Activated T-cell treated with anti-CD3 and anti-CD28 coated beads, Interleukin-2, amount 50 U/mL, for 1 hour (primary cell): ENCODE measurements around the gene ST7.
"Not testable (repeated sequence)": the region's sequence is repeated elsewhere in the genome, so short reads cannot be mapped to it uniquely, and the experiment has no call there.

Source experiments
- DNase-seq: peaks from one replicate; pipeline ENCODE4 v3.0.0-alpha.2; 2020

The ST7 gene, protein sequence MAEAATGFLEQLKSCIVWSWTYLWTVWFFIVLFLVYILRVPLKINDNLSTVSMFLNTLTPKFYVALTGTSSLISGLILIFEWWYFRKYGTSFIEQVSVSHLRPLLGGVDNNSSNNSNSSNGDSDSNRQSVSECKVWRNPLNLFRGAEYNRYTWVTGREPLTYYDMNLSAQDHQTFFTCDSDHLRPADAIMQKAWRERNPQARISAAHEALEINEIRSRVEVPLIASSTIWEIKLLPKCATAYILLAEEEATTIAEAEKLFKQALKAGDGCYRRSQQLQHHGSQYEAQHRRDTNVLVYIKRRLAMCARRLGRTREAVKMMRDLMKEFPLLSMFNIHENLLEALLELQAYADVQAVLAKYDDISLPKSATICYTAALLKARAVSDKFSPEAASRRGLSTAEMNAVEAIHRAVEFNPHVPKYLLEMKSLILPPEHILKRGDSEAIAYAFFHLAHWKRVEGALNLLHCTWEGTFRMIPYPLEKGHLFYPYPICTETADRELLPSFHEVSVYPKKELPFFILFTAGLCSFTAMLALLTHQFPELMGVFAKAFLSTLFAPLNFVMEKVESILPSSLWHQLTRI

DNA sequence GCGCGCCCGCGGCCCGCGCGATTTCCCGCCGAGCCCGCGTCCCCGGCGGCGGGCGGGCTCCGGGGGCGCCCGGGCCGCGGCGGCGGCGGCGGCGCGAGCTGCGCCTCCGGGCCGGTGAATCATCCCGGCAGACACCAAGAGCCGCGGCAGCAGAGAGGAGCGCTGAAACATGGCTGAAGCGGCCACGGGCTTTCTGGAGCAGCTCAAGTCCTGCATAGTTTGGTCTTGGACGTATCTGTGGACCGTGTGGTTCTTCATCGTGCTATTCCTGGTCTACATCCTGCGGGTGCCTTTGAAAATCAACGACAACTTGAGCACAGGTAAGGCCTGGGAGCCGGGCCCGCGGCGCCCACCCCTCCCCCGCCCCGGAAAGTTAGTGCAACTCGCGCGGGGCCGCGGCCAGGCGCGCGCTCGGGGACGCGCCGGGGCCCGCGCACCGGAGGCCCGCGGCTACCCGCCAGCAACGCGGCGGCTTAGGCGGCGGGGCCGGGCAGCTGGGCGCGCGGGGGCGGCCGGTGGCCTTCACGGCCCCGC is at the start of gene ST7:
ST7 (plus strand) TSS at position 130 of the 534 bp plus-strand sequence; CDS start at position 170, 40 bp downstream.
- DNase-seq = peak; percentile 78

DNA sequence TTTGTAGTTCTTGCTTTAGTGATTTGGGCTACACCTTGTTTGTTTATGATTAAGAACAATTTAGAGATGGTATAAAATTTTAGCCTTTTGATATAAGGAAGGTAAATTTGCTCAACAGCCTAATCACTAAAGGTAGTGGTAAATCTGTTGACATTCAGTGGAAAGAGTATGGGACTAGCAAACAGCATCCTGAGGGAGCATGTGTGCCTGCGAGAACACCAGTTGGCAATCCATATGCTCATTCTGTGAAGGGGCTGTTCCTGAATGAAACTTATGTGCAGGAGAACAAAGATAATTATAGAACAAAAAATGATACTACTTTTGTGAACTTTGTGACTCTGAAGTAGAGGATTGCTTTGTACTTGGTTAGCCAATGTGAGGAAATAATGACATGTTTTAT is 46.9 kb upstream of the ST7 start:
- DNase-seq = no peak

DNA sequence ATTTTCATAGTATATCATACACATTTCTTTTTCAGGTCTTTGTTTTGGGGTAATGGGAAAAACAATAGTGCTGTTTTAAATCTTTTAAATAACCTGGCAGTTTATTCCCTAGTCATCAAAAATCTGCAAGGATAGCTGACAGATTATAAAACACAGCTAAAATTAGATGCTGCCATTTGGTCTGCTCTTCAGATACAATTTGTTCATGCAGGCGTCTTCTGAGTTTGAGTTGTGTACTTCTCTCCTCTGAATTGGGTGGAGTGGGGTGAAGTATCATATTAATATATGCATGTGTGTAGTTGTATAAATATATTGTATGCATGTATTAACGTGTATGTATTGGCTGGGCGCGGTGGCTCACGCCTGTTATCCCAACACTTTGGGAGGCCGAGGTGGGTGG is 42.9 kb upstream of the ST7 start:
- DNase-seq = no peak

DNA sequence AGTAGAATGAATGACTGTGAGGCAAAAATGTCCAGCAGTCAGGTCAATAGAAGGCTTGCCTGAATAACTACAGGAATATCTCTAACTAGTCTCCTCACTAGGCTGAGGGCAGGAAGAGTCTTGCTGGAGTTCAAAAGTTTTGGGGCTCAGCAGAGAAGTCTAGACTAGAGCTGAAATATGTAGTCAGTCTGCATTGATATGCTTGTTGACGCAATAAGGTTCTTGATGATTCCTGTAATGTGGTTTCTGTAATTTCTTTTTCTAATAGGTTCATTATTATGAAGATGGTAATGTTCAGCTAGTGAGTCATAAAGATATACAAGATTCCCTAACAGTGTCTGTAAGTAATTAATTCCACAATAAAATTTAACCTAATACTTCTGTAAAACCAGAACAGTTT is 41.5 kb upstream of the ST7 start:
- no peak for DNase-seq

DNA sequence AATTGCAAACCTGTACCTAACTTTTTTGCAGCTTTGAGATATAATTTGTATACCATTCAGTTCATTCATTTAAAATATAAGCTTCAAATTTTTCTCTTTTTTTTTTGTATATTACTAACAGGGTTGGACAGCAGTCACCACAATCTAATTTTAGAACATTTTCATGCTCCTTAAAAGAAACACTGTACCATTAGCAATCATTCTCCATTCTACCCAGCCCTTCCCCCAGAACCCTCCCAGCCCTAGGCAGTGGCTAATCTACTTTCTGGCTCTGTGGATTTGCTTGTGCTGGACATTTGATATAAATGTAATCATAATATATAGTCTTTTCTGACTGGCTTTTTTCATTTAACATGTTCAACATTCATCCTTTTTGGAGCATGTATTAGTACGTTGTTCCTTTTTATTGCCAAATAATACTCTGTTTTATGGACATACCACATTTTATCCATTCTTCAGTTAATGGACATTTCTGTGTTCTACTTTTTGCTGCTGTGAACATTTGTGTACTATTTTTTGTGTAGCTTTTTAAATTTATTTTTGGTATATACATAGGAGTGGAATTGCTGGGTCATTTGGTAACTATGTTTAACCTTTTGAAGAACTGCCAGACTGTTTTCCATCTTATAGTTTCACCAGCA is 40.9 kb upstream of the ST7 start:
- DNase-seq = no peak

DNA sequence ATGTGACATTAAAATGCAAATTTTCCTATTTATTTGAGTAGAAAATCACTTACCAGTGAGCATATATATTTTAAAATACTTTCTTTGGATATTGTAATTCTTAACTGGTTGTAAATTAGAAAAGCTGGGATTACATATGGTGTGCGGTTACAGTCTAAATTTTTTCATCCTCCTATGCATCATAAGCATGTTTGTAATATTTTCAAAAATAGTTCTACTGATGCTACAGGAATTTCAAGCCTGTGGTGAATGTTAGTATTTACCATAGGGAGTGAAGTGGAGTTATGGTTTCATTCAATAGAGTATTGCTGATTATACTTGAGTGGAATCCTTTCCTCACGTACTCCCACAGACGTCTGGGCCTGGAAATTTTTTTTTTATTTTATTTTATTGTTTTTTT is 34.6 kb upstream of the ST7 start:
- no peak for DNase-seq

DNA sequence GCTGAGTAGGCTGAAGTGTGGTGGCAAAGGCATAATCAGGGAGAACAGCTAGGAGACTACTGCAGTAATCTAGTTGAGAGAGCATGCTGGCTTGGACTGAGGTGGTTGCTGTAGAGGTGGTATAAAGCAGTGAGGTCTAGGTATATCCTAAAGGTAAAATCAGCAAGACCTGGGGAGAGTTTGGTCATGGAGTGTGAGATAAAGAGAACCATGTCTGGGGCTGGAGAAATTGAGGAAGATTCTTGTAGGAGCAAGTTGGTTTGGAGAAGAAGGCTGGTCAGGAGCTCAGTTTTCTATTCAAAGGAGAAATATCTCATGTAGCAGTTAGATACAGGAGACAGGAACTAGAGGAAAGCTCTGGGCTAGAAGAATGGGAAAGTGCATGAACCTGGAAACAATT is 32.9 kb upstream of the ST7 start:
- no peak for DNase-seq

DNA sequence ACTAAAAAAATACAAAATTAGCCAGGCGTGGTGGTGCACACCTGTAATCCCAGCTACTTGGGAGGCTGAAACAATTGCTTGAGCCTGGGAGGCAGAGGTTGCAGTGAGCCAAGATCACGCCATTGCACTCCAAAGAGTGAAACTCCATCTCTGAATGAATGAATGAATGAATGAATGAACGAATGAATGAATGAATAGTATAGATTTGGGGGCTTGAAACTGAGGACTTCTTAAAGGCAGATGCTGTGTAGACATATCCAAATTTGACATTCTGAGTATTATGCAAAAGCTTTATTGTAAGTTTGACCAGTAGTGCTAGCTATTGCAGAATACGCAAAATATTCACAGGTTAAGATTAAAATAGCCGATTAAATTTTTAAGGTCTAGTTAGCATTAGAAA is 30.8 kb upstream of the ST7 start:
- no peak for DNase-seq

DNA sequence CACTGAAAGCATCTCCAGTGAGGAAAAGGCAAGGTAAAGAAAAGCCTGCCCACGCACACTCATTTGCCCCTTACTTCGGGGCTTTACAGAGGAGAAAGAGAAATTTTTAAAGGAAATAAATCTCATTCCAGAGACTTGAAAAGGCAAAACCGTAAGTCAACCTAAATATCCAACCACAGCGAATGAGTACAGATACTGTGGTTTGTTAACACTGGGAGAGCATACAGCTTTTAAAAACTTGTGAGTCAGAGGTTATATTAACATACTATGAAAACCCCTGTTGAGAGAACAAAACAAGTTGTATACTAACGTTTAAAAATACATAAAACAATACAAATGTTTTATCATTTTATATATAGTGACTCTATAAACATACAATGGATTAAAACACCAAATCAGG is 28.6 kb upstream of the ST7 start:
- DNase-seq = no peak

DNA sequence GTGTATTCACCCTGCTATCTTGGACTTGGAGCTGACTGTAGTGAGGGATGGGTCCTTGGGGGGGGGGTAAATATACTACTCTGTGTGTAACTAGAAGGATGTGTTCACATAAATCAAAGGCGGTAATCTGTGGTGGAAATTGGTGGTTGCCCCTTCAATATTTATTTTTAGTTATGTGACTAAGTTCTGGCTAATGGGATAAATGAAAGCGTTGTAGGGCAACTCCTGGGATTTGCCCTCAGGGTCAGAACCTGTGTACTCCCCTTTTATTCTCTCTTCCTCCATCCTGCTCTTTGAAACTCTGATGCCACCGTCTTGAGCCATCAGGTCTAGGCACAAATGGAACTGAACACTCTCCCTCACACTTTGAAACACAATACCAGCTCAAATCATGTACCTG is 24.3 kb upstream of the ST7 start:
- no peak for DNase-seq

DNA sequence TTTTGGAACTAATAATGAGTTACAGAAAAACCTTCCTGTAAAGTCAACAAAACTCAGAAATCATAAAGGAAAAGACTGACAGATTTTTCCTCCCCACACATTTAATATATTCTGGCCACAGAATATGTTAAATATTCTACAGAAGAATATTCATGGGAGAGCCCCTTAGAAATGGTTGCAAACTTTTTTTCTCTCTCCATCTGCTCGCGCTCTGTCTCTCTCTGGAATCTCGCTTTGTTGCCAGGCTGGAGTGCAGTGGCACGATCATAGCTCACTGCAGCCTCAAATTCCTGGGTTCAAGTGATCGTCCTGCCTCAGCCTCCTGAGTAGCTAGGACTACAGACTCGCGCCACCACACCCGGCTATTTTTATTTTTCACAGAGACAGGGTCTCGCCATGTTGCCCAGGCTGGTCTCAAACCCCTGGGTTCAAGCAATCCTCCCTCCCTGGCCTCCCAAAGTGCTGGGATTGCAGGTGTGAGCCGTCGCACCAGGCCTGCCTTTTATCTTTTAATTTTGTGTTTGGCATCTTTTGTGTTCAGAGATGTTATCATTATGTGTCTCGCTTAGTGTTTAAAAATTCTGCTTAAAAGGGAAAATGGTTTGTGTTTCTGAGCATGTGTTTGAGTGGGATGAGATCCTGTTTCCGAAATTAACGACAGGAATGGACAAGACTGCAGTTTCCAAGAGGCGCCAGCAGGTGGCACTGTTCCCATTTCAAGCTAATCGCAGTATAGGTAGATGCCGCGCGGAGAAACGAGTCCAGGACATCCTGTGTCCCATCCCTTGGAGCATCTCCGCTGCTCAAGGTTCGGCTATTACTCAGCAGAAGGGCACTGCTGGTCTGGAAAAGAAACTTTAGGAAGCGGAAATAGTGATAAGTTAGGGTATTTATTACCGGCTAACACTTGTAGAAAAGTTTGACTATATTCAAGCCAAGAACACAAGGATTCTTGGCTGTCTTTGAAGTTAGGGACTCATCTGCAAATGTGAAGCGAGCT is 23.1 kb upstream of the ST7 start:
- DNase-seq = peak; percentile 78

DNA sequence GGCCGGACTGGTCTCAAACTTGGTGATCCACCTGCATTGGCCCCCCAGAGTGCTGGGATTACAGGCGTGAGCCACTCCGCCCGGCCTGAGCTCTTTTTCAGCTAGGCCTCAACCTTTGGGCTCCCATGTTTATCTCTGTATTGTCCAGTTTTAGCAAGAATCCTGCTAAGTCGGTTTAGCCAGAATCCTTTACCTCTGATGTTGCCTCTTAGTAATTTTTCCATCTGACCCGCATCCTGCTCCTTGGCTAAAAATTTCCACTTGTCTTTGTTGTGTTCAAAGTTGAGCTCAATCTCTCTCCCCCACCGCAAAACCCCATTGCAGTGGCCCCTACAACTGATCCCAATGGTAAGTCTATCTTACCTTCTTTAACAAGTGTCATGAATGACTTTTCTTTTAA is 20.7 kb upstream of the ST7 start:
- no peak for DNase-seq

DNA sequence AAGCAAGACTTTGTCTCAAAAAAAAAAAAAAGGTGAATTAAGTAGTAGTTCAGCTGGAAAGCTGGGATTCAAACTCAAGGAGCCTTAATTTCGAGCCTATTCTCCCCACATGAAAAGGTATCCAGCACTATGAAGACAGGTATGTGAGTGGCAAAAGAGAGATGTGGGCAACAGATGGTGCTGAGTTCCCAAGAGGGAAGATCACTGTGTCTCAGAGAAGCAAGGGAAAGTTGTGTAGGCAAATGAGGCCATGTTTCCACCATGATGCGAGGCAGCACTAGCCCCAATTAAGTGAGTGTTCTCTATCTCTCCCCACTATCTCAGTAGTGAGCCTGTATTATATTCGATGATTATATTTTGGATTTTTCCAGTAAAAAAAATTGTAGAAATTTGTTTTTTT is 19.8 kb upstream of the ST7 start:
- DNase-seq = no peak

DNA sequence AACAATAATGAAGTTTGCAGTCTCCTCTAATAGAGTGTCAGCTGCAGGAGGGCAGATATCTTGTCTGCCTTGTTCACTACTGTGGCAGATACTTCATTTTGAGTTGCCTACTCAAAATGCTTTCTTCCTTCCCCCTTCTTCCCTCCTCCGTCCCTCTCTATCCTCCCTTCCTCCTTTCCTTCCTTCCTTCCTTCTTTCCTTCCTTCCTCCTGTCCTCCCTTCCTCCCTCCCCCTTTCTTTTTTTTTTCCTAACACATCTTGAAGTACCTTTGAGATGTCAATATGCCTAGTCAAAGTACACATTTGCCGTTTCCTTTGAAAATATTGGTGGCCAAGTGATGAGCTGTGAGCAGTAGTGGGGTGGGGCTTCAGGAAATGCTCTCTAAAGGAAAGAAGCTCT is 18.7 kb upstream of the ST7 start:
- no peak for DNase-seq

DNA sequence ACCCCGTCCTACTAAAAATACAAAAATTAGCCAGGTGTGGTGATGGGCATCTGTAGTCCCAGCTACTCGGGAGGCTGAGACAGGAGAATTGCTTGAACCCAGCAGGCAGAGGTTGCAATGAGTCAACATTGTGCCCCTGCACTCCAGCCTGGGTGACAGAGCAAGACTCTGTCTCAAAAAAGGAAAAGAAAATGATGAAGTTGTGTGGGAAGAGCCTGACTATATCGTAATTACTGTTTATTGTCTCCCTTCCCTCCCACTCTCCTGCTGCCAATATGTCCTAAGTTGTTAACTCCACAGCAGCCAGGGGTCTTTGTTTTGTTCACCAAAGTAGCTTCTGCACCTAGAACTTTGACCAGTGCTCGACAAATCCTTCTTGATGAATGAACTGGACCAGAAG is 16.5 kb upstream of the ST7 start:
- not testable (repeated sequence) for DNase-seq

DNA sequence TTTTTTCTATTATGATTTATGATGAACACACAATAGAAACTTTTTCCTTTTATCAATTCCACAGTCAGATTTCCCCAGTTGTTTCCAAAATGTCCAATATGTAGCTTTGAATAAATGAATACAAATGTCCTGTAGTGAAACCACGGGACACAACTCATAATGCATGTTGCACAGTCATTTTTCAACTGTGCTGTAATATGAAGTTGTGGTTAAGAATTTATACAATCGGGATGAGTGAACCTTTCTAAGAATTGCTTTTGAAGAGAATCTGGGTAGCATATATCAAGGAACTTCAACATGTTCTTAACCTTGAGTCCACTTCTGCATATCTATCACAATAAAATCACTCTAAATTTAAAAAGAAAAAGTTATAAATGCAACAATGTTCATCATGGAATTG is 14.6 kb upstream of the ST7 start:
- no peak for DNase-seq

DNA sequence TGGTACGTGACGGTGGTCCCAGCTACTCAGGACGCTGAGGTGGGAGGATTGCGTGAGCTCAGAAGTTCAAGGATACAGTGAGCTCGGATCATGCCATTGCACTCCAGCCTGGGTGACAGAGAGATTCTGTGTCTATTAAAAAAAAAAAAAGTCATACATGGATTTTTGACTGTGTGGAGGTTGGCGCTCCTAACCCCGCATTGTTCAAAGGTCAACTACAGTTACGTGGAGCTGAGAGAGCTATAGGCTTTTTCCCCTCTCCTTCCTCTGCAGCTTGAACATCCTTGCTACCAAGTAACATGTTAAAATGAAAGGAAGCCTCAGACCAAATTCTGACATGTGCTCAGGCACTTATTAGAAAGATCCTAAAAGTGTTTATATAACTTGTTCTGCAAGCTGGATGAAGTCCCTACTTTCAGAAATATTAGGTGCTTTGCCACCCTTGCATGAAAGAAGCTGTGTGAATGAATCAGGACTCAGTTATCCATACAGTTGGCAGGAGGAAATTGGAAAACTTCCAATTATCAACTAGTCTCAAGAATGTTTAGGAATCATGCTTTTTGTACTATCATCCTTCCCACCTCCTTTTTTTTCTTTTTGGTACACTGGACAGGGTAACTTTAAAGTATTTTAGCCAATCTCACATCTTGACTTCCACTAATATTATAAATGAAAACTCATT is 12.5 kb upstream of the ST7 start:
- no peak for DNase-seq

DNA sequence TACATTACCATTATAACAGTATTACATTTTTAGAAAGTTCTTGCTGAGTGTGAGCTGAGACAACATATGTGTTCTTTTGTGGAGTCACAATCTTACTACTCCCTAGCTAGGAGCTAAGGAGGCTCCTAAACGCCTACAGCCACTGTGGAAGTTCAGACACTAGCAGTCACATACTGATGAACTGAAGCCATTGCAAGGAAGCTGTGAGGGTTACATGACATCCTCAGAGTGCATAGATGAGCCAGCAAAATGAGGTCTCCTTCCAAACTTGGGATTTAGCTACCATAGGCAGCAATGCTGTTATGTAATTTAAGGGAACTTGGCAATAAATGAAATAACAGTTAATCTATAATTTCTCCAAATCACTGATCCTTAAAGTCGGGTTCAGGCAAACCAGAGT is 10.8 kb upstream of the ST7 start:
- no peak for DNase-seq

DNA sequence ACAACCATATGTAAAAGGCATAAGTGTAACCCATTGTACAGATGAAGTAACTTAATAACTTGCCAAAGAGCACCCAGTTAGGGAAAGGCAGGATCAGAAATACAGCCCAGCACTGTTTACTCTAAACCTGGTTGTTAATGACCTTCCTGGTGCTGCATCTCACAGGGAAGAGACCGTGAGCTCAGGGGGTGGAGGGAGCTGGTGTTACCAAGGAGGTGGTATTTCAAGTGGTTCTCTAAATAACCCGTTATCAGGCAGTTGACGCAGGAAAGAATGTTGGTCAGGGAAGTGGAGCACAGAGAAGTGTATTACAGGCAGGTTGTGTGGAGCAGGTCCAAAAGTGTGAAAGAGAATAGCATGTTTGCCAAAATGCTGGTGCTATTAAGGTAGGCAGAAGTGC is 4.4 kb upstream of the ST7 start:
- DNase-seq = no peak

DNA sequence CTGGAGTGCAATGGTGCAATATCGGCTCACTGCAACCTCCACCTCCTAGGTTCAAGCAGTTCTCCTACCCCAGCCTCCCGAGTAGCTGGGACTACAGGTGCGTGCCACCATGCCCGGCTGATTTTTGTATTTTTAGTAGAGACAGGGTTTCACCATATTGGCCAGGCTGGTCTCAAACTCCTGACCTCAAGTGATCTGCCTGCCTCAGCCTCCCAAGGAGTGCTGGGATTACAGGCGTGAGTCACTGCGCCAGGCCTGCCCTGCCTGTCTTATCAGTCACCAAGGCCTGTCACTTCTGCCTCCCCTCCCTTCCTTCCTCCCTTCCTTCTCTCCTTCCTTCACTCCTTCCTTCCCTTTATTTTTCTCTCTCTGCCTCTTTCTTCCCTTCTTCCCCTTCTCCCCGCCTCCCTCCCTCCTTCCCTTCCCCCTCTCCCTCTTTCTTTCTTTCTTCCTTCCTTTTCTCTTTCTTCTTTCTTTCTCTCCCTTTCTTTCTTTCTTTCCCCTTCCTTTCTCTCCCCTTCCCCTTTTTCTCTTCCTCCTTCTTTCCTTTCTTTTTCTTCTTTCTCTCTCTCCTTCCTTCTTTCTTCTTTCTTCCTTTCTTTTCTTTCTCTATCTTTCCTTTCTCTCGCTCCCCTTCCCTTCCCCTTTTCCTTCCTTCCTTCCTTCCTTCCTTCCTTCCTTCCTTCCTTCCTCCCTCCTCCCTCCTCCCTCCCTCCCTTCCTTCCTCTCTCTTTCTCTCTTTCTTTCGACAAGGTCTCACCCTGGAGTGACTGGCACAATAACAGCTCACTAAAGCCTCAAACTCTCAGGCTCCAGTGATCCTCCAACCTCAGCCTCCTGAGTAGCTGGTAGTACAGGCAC is 3.1 kb upstream of the ST7 start:
- DNase-seq = no peak

DNA sequence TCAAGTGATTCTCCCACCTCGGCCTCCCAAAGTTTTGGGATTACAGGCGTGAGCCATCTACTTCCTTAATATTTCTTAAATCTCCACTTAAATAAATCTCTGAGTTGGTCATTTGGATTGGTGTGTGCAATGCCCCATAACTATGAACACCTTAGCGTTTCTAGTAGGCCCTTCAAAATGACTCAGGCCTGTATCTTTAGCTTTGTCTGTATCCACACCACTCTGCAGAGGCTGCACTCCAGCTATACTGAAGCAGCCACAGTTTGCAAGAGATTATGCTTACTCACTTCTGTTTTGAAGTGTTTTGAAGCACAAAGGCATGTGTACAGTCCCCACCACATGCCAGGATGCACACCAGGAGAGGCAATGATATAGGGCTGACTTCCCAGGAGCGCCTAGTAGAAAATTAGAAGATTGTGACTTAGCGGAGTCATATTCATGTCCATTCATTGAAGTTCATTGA is 2.4 kb upstream of the ST7 start:
- DNase-seq = no peak
